GM21390 (cell line): ENCODE data around the gene SOD3.

Source experiments
- ATAC-seq: cut with Tn5 transposase; IDR thresholded peaks from one replicate; pipeline ENCODE4 v1.9.1; 2021; ENCODE audit not compliant: unreplicated experiment

The SOD3 gene

DNA sequence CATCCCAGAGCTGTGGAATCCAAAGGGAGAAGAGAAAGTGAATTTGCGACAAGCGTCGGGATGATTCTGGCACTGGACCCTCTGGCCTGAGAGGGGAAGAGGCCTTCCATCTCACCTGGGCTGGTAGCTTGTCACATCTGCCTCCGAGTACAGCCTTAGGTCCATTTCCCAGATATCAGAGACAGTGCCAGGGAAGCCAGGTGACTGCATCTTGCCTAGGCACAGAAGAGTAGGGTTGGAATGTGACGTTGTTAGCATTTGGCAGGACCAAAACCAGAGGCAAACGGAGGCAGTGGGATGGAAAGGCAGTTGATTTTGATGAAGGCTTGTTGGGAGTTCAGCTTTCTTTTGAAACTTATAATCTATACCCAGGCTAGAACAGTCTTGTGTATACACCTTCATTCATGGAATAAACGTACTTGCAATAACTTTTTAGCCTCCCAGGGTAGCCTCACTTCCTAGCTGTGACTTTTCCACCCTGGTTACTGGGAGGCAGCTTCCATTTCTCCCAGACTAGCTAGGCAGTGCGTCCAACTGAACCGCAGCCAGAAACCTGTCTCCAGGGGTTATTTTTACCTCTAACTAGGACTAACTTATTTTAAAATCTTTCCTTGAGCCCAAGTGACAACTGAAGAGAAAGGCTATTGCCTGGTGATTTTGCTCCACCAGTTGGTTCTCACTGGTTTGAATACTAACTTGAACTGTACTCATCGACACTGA lies 5.9 kb downstream of the SOD3 start:
- ATAC-seq, result no peak

GRCh38 chr4:24802648-24803047 lies 7.3 kb downstream of the SOD3 start:
- no peak for ATAC-seq

DNA sequence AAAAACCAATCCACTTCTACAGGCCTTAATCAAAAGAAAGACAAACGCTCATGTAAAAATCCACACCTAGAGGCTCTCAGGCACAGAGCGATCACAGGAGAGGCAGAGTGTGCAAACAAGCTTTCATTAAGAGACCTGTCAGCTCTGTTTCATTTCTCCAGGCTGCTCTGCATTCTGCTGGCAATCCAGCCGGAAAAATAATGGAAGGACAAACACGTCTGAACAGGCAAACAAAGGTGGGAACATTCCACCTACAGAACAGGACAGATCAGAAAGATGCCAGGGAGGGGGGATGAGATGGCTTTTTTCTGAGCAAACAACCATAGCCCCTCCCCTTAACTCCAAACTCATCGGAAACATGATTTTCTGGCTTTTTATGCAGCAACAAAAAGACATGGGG lies 9.7 kb downstream of the SOD3 start:
- no peak for ATAC-seq

DNA sequence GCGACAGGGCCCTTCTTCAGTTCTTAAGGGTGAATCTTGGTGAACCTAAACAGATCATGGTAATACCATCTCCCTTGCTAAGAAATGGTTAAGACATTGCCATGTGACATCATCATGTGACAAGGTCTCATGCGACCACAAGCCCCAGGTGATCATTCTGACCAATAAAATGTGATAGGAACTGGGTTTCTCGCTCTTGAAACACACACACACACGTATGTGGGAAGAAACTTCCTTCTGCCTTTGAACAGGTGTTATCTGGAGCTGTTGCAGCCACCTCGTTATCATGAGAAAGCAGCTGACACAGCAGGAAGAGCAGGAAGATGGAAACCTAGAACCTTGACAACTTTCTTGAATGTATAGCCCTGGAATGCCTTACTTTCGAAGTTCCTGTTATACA lies 10.2 kb downstream of the SOD3 start:
- ATAC-seq, result no peak

- ATAC-seq, result no peak
Observed at GRCh38 chr4:24806206-24806990, 11.0 kb downstream of the SOD3 start.

DNA sequence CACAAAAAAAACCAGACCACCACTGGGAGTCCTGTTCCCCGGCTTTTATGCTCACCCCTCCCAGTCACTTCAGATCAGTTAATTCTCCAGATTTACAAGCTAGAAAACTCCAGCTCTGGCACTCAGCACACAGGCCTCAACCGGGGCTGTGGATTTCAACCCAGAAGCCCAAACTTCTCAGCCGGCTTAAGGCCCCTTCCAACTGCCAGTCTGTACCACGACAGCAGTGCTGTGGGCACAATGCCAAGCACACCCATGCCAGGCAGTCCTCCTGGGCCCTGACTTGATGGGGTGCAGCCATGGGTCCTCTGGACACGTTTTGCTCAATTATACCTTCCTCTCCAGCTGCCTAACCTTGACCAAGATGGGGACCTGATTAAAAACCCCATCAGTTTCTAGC lies 12.2 kb downstream of the SOD3 start:
- ATAC-seq, result no peak

GRCh38 chr4:24808261-24808660 lies 12.9 kb downstream of the SOD3 start:
- no peak for ATAC-seq

DNA sequence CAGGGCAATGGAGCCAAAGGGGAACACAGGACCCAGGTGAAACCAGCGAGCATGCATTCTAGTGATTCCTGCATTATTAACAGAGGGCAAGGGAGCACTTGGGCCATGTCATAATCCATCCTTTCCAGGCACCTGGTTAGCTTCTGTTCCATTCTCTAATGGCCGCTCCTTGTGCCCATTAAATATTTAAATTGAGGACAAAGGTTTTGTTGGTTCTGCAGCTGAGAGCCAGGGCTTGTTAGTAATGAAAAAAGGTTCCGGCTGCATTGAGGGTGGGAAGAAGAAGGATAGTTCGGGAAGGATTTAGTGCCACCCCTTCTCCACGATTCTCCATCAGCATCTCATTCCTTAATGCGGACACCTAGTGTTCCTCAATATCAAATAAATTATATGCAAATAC lies 13.6 kb downstream of the SOD3 start:
- ATAC-seq, result no peak

DNA sequence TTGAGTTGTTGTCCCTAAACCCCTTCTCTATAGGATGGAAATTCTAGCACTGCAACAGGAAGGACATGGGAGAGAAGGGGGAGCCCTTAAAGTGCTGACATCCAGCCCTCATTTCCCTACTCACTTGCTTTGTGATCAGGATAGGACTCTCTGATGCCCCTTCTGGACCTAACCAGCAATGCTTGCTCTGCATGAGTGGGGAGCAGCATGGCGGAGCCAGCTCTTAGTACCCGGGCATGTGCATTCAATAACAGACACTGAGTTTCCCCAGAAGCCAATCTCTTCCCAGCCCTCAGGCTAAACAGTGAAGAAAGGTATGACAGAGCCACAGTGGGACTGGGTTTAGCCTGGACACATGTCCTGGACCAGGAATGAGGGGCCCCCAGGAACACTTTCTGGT lies 14.0 kb downstream of the SOD3 start:
- no peak for ATAC-seq

- ATAC-seq, result no peak
Observed at GRCh38 chr4:24809815-24810405, 14.5 kb downstream of the SOD3 start.

- no peak for ATAC-seq
Observed at GRCh38 chr4:24810871-24811631, 15.7 kb downstream of the SOD3 start.

GRCh38 chr4:24813732-24814131 lies 18.4 kb downstream of the SOD3 start:
- no peak for ATAC-seq

- ATAC-seq, result no peak
Observed at GRCh38 chr4:24816797-24817196, 21.4 kb downstream of the SOD3 start.

DNA sequence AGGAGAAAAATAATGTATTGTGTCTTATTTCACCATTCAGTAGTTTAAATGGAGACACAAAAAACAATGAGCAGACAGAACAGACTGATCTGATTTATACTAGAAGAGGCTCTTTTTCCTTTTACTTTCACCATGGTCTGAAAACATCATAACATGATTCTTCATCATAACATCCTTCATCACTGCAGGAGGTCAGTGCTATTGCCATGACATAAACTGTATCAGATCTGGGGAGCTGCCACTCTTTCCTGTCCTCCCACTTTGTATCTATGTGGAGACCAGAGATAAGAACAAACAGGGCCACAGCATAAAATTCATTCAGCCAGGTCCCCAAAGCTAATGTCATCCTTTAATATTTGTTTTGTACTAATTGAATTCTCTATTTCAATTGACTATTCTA lies 25.2 kb downstream of the SOD3 start:
- ATAC-seq, result no peak

DNA sequence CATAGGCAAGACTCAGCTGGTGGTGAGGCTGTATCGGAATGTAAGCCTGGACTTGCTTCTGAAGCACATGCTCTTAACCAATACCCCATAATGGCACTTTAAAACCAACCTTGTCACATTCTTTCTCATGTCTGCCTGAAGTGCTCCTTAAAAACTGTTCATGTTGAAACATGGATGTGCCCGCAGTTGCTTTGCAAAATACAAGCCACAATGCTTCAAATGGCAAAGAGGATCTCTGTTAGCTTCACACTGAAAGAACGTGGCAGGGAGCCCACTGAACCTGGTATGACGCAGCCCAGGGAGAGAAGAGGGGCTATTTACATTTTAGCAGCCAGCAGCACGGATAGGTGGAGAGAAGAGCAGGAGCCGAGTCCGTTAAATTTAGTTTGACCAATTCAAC lies 29.3 kb downstream of the SOD3 start:
- ATAC-seq, result no peak

DNA sequence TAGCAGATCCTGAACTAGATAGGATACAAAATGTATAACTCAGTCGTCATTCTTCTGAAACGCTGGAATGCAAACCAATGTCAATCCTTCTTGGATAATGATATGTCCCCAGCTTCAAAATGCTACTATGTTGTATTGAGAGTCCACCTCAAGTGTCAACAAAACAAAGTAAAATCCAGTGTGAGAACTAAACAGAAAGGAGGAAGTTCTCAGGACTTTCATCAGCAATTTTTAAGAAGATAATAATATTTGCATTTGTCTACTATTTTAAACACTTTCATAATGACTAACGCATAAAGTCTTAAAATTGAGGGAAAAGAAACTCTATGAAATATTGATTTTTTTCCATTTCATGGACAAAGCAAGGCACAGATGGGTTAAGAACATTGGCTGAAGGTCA lies 36.3 kb downstream of the SOD3 start:
- no peak for ATAC-seq

DNA sequence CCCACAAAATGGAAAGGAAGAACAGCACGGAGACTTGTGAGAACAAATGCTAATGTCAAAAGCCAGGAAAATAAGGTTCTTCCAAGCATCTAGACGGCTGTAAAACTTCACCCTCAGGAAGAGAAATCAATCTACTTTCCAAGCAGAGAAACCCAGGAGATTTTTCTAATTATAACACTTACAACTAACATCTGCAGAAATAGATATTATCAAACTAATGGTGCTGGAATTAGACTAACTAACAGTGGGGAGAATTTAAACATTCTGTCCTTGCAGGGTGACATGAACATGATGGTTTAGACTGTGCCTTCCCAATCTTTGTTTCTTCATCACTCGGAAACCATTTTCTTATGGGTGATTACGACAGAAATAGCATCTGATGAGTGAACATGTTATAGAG lies 40.3 kb downstream of the SOD3 start:
- ATAC-seq, result no peak

DNA sequence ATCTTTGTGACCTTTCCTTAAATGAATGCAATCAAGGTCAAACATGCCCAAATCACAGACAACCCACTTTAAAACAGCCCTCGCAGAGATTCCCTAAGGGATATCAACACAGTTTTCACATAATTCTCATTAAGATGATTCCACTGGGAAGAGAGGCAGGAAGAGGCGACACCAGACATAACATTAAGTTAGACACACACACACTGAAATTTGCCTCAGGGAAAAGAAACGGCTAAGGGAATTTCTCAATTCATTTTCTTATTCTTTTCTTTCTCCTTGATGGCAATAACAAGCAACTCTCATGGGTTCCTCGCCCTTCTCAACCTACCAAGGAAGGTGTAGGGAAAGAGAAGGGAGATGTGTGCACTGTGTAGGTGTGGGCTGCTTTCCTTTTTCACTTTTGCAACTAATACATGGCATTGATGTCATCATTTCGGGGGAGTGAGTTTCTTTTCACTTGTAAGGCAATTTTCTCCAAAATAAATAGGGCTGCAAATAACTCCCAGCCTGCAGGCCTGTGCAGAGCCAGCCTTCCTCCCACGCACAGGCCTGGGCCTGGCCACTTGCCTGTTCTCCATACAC lies 41.4 kb downstream of the SOD3 start:
- no peak for ATAC-seq

DNA sequence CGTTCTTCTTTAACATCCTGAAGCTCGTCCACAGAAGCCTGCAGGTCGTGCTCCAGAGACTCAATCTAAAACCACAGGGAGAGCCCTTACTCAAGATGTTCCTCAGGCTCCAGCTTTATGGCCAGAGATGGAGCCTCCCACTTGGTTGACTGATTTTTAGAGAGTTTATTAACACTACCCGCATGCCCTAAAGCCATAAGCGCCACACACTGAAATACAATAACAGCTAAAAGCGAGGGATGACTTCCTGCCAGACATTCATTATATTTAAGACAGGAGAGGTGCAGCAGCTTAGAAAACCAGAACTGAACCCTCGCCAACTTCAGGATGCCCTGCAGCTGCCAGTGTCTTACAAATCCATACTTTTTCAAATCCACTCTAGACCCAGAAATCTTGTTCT lies 42.0 kb downstream of the SOD3 start:
- ATAC-seq, result no peak

DNA sequence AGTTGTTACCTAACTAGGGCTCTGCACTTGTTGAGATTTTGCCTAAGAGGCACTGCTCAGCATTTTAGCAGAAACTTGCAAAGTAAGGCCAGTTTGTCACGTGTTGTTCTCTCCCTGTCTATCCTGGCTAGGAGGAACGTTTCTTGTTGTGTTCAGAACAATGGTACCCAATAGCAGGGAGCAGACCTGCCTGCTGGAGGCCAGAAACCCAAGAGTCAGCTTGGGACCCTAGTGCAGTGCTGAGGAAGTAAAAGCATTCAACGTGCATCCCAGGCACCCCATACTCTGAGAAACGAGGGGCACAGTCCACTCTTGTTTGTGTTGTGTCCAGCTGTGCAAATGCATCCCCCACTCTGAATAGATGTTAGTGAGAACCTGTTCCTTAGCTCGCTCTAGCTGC lies 42.4 kb downstream of the SOD3 start:
- ATAC-seq, result no peak

- no peak for ATAC-seq
Observed at GRCh38 chr4:24840362-24840761, 45.0 kb downstream of the SOD3 start.
